GM19193 (cell line): ENCODE results near the gene YARS1.

ENCODE experiments used
- POLR2A ChIP-seq: IDR thresholded peaks from 4 replicates; pipeline ENCODE4 v1.6.1; 2011; ENCODE audit not compliant: insufficient read depth, insufficient read length; ENCODE audit errors: extremely low read depth

YARS1 gene

GRCh38 chr1:32761936-32762335 lies 55.2 kb downstream of the YARS1 start:
- no peak for TF ChIP-seq POLR2A

- TF ChIP-seq POLR2A, result no peak
Observed at GRCh38 chr1:32761253-32761877, 55.8 kb downstream of the YARS1 start.

GRCh38 chr1:32759997-32760623 lies 57.0 kb downstream of the YARS1 start:
- TF ChIP-seq POLR2A, result no peak

- no peak for TF ChIP-seq POLR2A
Observed at GRCh38 chr1:32759521-32759981, 57.6 kb downstream of the YARS1 start.

GRCh38 chr1:32758795-32759430 lies 58.2 kb downstream of the YARS1 start:
- no peak for TF ChIP-seq POLR2A

- TF ChIP-seq POLR2A, result no peak
Observed at GRCh38 chr1:32758177-32758794, 58.9 kb downstream of the YARS1 start.

- TF ChIP-seq POLR2A, result no peak
Observed at GRCh38 chr1:32757213-32757895, 59.8 kb downstream of the YARS1 start.

- TF ChIP-seq POLR2A, result no peak
Observed at GRCh38 chr1:32755810-32756159, 61.4 kb downstream of the YARS1 start.

- TF ChIP-seq POLR2A, result no peak
Observed at GRCh38 chr1:32755098-32755809, 61.9 kb downstream of the YARS1 start.

- TF ChIP-seq POLR2A, result no peak
Observed at GRCh38 chr1:32754317-32755097, 62.7 kb downstream of the YARS1 start.

GRCh38 chr1:32753532-32754316 lies 63.4 kb downstream of the YARS1 start:
- no peak for TF ChIP-seq POLR2A

- no peak for TF ChIP-seq POLR2A
Observed at GRCh38 chr1:32749771-32750170, 67.4 kb downstream of the YARS1 start.

GRCh38 chr1:32749332-32749731 lies 67.8 kb downstream of the YARS1 start:
- no peak for TF ChIP-seq POLR2A
